Measurements from ENCODE around the gene ETAA1. TPM values are rescaled to one million over a fixed set of nuclear protein-coding genes. Genes with fewer than 3 reads are reported as not detected.

The ETAA1 gene
- total and polyA plus RNA-seq, 2 of the 13 experiments (the other 11 are each of a cell fraction or from before 2014, with no cell fraction given) = 9.1 to 16.2 TPM

DNA sequence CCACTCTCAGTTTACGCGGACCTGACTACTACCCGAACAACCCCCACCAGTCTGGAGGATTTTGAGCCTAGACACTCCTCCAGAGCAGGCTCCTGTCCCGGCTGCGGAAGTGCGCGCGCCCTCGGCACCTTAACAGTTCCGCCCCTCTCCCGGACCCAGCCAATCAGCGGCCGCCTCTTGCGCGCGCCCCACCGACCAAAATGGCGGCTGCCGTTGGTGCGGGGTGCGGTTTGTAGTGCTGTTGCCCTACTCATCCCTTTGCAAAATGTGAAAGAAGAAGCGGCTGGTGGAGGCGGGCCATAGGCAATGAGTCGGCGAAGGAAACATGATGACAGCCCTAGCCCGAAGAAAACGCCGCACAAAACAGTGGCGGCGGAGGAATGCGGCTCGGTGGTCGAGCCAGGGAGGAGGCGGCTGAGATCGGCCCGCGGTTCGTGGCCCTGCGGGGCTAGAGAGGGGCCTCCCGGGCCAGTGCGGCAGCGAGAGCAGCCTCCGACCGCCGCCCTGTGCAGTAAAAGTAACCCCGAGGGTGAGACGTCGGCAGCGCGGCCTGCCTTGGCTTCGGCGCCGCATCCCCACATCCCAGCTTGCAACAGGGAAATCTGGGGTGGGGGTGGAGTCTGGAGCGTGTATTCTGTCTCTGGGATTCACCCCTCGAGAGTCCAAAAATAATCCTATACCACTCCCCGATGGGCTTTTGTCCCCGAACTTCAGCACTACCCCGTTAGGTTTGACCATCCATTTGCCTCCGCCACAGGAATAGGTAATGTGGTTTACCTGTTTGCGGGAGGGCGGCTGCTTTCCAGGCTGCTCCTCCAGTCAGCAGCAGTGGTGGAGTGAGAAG lies at the start of gene ETAA1 (continued):
- TF ChIP-seq, protein P1, sequence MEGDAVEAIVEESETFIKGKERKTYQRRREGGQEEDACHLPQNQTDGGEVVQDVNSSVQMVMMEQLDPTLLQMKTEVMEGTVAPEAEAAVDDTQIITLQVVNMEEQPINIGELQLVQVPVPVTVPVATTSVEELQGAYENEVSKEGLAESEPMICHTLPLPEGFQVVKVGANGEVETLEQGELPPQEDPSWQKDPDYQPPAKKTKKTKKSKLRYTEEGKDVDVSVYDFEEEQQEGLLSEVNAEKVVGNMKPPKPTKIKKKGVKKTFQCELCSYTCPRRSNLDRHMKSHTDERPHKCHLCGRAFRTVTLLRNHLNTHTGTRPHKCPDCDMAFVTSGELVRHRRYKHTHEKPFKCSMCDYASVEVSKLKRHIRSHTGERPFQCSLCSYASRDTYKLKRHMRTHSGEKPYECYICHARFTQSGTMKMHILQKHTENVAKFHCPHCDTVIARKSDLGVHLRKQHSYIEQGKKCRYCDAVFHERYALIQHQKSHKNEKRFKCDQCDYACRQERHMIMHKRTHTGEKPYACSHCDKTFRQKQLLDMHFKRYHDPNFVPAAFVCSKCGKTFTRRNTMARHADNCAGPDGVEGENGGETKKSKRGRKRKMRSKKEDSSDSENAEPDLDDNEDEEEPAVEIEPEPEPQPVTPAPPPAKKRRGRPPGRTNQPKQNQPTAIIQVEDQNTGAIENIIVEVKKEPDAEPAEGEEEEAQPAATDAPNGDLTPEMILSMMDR (CRISPR knock-in tag; IDR thresholded peaks at IDR 0.05) = no peak
- TF ChIP-seq ISL2 (CRISPR knock-in tag; IDR thresholded peaks at IDR 0.05) (peak; percentile 60; the same call in 1 of the 2 replicates), ZNF3 (CRISPR knock-in tag; IDR thresholded peaks at IDR 0.05) (no peak), ZNF30 (CRISPR knock-in tag; IDR thresholded peaks at IDR 0.05) (no peak), MED8 (CRISPR knock-in tag; IDR thresholded peaks at IDR 0.05; ENCODE audit: insufficient replicate concordance) (peak; percentile 85), ZNF513 (CRISPR knock-in tag; conservative IDR thresholded peaks at IDR 0.05) (no peak), SMARCE1 (IDR thresholded peaks at IDR 0.05; ENCODE audit: borderline replicate concordance) (no peak), MAZ (IDR thresholded peaks at IDR 0.05; ENCODE audit: borderline replicate concordance, low read depth, low read length) (0 out of 2 replicates have a peak, but pooled peaks have one; percentile 33), MAZ (CRISPR knock-in tag; IDR thresholded peaks at IDR 0.05; ENCODE audit: low read depth) (peak; percentile 77), GABPA (IDR thresholded peaks at IDR 0.05; ENCODE audit: low read depth, low read length) (peak; percentile 68), GABPA (CRISPR knock-in tag; IDR thresholded peaks at IDR 0.05; ENCODE audit: low read depth) (peak; percentile 91), ZNF598 (CRISPR knock-in tag; IDR thresholded peaks at IDR 0.05; ENCODE audit: borderline replicate concordance) (peak; percentile 86; the same call in 1 of the 2 replicates), ZNF510 (CRISPR knock-in tag; IDR thresholded peaks at IDR 0.05; ENCODE audit: low read depth) (0 out of 2 replicates have a peak, but pooled peaks have one; percentile 73), ZNF160 (CRISPR knock-in tag; IDR thresholded peaks at IDR 0.05) (peak; percentile 78), MAF1 (CRISPR knock-in tag; IDR thresholded peaks at IDR 0.05; ENCODE audit: borderline replicate concordance) (0 out of 2 replicates have a peak, but pooled peaks have one; percentile 25), FOXO1 (CRISPR knock-in tag; IDR thresholded peaks at IDR 0.05) (peak; percentile 66), KLF16 (CRISPR knock-in tag; IDR thresholded peaks at IDR 0.05) (peak in 1 of 2 experiments; percentile 59; a peak in 1 of 4 replicates), ZSCAN29 (CRISPR knock-in tag; conservative IDR thresholded peaks at IDR 0.05) (peak; percentile 57; the same call in 1 of the 2 replicates), ZKSCAN5 (CRISPR knock-in tag; IDR thresholded peaks at IDR 0.05) (no peak), ZFP36 (IDR thresholded peaks at IDR 0.05; ENCODE audit: borderline replicate concordance, low read depth, low read length, partially characterized antibody) (no peak), ZNF850 (CRISPR knock-in tag; conservative IDR thresholded peaks at IDR 0.05) (peak; percentile 45; the same call in 1 of the 2 replicates)
- TF ChIP-seq, protein P2, sequence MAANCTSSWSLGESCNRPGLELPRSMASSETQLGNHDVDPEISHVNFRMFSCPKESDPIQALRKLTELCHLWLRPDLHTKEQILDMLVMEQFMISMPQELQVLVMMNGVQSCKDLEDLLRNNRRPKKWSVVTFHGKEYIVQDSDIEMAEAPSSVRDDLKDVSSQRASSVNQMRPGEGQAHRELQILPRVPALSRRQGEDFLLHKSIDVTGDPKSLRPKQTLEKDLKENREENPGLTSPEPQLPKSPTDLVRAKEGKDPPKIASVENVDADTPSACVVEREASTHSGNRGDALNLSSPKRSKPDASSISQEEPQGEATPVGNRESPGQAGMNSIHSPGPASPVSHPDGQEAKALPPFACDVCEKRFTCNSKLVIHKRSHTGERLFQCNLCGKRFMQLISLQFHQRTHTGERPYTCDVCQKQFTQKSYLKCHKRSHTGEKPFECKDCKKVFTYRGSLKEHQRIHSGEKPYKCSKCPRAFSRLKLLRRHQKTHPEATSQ (CRISPR knock-in tag; IDR thresholded peaks at IDR 0.05; ENCODE audit: borderline replicate concordance) = no peak
- TF ChIP-seq, protein P3, sequence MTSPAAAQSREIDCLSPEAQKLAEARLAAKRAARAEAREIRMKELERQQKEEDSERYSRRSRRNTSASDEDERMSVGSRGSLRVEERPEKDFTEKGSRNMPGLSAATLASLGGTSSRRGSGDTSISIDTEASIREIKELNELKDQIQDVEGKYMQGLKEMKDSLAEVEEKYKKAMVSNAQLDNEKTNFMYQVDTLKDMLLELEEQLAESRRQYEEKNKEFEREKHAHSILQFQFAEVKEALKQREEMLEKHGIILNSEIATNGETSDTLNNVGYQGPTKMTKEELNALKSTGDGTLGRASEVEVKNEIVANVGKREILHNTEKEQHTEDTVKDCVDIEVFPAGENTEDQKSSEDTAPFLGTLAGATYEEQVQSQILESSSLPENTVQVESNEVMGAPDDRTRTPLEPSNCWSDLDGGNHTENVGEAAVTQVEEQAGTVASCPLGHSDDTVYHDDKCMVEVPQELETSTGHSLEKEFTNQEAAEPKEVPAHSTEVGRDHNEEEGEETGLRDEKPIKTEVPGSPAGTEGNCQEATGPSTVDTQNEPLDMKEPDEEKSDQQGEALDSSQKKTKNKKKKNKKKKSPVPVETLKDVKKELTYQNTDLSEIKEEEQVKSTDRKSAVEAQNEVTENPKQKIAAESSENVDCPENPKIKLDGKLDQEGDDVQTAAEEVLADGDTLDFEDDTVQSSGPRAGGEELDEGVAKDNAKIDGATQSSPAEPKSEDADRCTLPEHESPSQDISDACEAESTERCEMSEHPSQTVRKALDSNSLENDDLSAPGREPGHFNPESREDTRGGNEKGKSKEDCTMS (CRISPR knock-in tag; conservative IDR thresholded peaks at IDR 0.05) = no peak

Data from HepG2 (cell line).